H1 (cell line): ENCODE measurements around the gene BECN2.

Source experiments
- CEBPB ChIP-seq: IDR thresholded peaks from 2 replicates; pipeline ENCODE4 v1.6.1; 2012; ENCODE audit warnings: low read depth, low read length
- CTCF ChIP-seq, 3 experiments: IDR thresholded peaks; 1 replicate in 2 of 3; 2 replicates in 1 of 3; pipeline versions ENCODE4 v1.5.1 to v1.6.1; 2011; ENCODE audit warnings: low read length in 3 of 3, mild to moderate bottlenecking in 3 of 3, inconsistent platforms in 2 of 3, low read depth in 1 of 3, moderate library complexity in 1 of 3; ENCODE audit not compliant: insufficient read depth in 1 of 3; ENCODE audit errors: control extremely low read depth in 1 of 3
- TAF1 ChIP-seq: IDR thresholded peaks from 2 replicates; pipeline ENCODE4 v1.6.1; 2011; ENCODE audit warnings: mild to moderate bottlenecking, low read depth, low read length
- YY1 ChIP-seq: IDR thresholded peaks from 2 replicates; pipeline ENCODE4 v1.6.1; 2011; ENCODE audit warnings: low read depth, mild to moderate bottlenecking, low read length

- no peak for TF ChIP-seq CTCF (IDR thresholded peaks at IDR 0.05; ENCODE audit: control extremely low read depth in 1 of 3, insufficient read depth in 1 of 3, low read depth in 1 of 3, low read length in 3 of 3)
- TF ChIP-seq YY1, result no peak
- TF ChIP-seq TAF1, result no peak
- no peak for TF ChIP-seq CEBPB
Measured at GRCh38 chr1:241994171-241994570, 36.6 kb downstream of the BECN2 start.
